ENCODE results near the gene TARBP2.

- TF ChIP-seq POLR2A (IDR thresholded peaks at IDR 0.05; ENCODE audit: low read depth, low read length) (peak; percentile 74), POLR2AphosphoS5 (IDR thresholded peaks at IDR 0.05; ENCODE audit: low read depth, low read length) (peak; percentile 81), SPI1 (IDR thresholded peaks at IDR 0.05; ENCODE audit: low read depth, low read length) (no peak), PAX5 (IDR thresholded peaks at IDR 0.05; ENCODE audit: insufficient read depth, low read length, severe bottlenecking) (no peak), TAF1 (IDR thresholded peaks at IDR 0.05; ENCODE audit: low read depth, low read length) (no peak)
Measured at GRCh38 chr12:53482626-53483168, 18.4 kb upstream of the TARBP2 start.

Data from GM12891 (cell line).